CD4-positive, alpha-beta T cell (primary cell): ENCODE data around the gene MYH11. TPM values are rescaled to one million over a fixed set of nuclear protein-coding genes. Genes with fewer than 3 reads are reported as not detected.

ENCODE experiments used
- ATAC-seq: fragments of 200-7000 bp; cut with Tn5 transposase; one replicate; pipeline ENCODE4 v1.10.0; 2022; ENCODE audit warnings: mild to moderate bottlenecking; ENCODE audit not compliant: poor library complexity
- CTCF ChIA-PET: fragments of 350-600 bp; sonication (Branson Sonifier 250); formaldehyde crosslinking; loops from one replicate; lab custom pipeline; 2021; ENCODE audit warnings: antibody characterized with exemption, inconsistent platforms; lab: Charles Lee
- POLR2A ChIA-PET: fragments of 350-600 bp; sonication (Branson Sonifier 250); formaldehyde crosslinking; loops from one replicate; lab custom pipeline; 2021; ENCODE audit warnings: antibody characterized with exemption, inconsistent platforms; lab: Charles Lee
- DNase-seq, 14 experiments: peaks; one replicate each; pipeline ENCODE4 v3.0.0-alpha.2; 2013 to 2020; ENCODE audit warnings: mixed read lengths in 2 of 14
- H3K27ac ChIP-seq, 2 donors: one replicate each; pipeline versions ENCODE4 v1.5.1 to v1.7.0; 2013; ENCODE audit warnings: low read length in 2 of 2, low read depth in 1 of 2, mild to moderate bottlenecking in 1 of 2
- H3K27me3 ChIP-seq, 2 experiments: 1 replicate in 1 of 2; 2 replicates in 1 of 2; pipeline versions ENCODE4 v1.6.1 to v1.7.0; 2013; ENCODE audit warnings: low read length in 2 of 2, control low read depth in 1 of 2, mild to moderate bottlenecking in 1 of 2, moderate library complexity in 1 of 2; ENCODE audit not compliant: insufficient read depth in 2 of 2, control insufficient read depth in 1 of 2
- H3K36me3 ChIP-seq: one replicate; pipeline ENCODE4 v1.6.1; 2013; ENCODE audit warnings: low read length, control low read depth; ENCODE audit not compliant: insufficient read depth
- H3K4me1 ChIP-seq: one replicate; pipeline ENCODE4 v1.6.1; 2013; ENCODE audit warnings: low read length, control low read depth; ENCODE audit not compliant: insufficient read depth
- H3K4me3 ChIP-seq: one replicate; pipeline ENCODE4 v1.5.1; 2013; ENCODE audit warnings: mild to moderate bottlenecking, low read length, moderate library complexity
- H3K9me3 ChIP-seq, 2 experiments: 1 replicate in 1 of 2; 2 replicates in 1 of 2; pipeline versions ENCODE4 v1.6.1 to v1.7.0; 2013; ENCODE audit warnings: low read length in 2 of 2, mild to moderate bottlenecking in 2 of 2, control low read depth in 1 of 2, moderate library complexity in 1 of 2; ENCODE audit not compliant: control insufficient read depth in 1 of 2, insufficient read depth in 1 of 2
- H3K27ac Mint-ChIP-seq: one replicate; pipeline ENCODE4 v1.8.0; 2020; ENCODE audit warnings: mixed read lengths
- H3K27me3 Mint-ChIP-seq: one replicate; pipeline ENCODE4 v1.8.0; 2021; ENCODE audit warnings: mixed read lengths
- H3K36me3 Mint-ChIP-seq: one replicate; pipeline ENCODE4 v1.8.0; 2021; ENCODE audit warnings: low read depth, mixed read lengths
- H3K4me1 Mint-ChIP-seq: one replicate; pipeline ENCODE4 v1.8.0; 2021; ENCODE audit warnings: low read depth, mixed read lengths
- H3K4me3 Mint-ChIP-seq: one replicate; pipeline ENCODE4 v1.8.0; 2020; ENCODE audit warnings: mild to moderate bottlenecking, mixed read lengths
- H3K9me3 Mint-ChIP-seq: one replicate; pipeline ENCODE4 v1.8.0; 2020; ENCODE audit warnings: mixed read lengths
- intact Hi-C, 2 experiments: fragments of 100-400 bp; cut with DNase I in 1 of 2; cut with micrococcal nuclease in 1 of 2; formaldehyde crosslinking; loops; one replicate each; pipeline versions ENCODE4 v1.15.1 to v1.9.0; 2023 to 2025; cut with DNase I, micrococcal nuclease
- total RNA-seq, 174 experiments: library from RNA in 2 of 174; stranded (reverse) in 2 of 174; gene quantifications; one replicate each; pipeline ENCODE4 v1.2.3 and lab custom pipeline; 2021 to 2026
- TF ChIP-seq, protein P1 (sequence below): fragments of 200-600 bp; IDR thresholded peaks from one replicate; pipeline ENCODE4 v1.8.0; 2022; ENCODE audit warnings: antibody characterized with exemption, mild to moderate bottlenecking

The MYH11 gene
- total RNA-seq, 2 experiments from 2014 or later = not detected

DNA sequence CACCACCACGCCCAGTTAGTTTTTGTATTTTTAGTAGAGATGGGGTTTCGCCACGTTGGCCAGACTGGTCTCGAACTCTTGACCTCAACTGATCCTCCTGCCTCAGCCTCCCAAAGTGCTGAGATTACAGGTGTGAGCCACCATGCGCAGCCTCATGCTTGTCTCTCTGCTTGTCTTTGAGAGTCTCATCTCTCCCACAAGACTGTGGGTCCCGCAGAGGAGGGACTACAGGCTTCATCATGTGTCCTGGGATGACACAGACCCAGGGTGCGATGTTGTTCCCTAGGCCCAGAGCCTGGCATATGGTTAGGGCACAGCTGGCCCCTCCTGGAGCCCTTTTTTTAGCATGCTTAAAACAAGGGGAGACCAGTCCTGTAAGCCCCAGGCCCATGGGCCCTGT is 104.9 kb downstream of the MYH11 start:
- DNase-seq (no peak), ATAC-seq (no peak)
- Histone ChIP-seq H3K4me1 (peaks cover under 1% of the 10 kb centered on the region), H3K27ac (no peak overlapping the region), H3K9me3 (peaks cover 0 to 5% of the 10 kb centered on the region in 2 experiments), H3K36me3 (no peaks in the 10 kb centered on the region), H3K27me3 (no peaks in the 10 kb centered on the region), H3K4me3 (no peak overlapping the region)
- intact Hi-C loops = no loop called here
- Mint-ChIP-seq H3K27ac (no peak overlapping the region), H3K27me3 (peaks cover 5% of the 10 kb centered on the region), H3K36me3 (peaks cover 22% of the 10 kb centered on the region), H3K4me1 (no peaks in the 10 kb centered on the region), H3K9me3 (no peaks in the 10 kb centered on the region), H3K4me3 (no peak overlapping the region)
- TF ChIP-seq, protein P1, sequence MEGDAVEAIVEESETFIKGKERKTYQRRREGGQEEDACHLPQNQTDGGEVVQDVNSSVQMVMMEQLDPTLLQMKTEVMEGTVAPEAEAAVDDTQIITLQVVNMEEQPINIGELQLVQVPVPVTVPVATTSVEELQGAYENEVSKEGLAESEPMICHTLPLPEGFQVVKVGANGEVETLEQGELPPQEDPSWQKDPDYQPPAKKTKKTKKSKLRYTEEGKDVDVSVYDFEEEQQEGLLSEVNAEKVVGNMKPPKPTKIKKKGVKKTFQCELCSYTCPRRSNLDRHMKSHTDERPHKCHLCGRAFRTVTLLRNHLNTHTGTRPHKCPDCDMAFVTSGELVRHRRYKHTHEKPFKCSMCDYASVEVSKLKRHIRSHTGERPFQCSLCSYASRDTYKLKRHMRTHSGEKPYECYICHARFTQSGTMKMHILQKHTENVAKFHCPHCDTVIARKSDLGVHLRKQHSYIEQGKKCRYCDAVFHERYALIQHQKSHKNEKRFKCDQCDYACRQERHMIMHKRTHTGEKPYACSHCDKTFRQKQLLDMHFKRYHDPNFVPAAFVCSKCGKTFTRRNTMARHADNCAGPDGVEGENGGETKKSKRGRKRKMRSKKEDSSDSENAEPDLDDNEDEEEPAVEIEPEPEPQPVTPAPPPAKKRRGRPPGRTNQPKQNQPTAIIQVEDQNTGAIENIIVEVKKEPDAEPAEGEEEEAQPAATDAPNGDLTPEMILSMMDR = no peak
- POLR2A ChIA-PET = no interaction called here
- CTCF ChIA-PET = no interaction called here

- peaks cover 26% of the 10 kb centered on the region for H3K36me3 Mint-ChIP-seq
- no peaks in the 10 kb centered on the region for H3K4me1 ChIP-seq
- no peaks in the 10 kb centered on the region for H3K27me3 Mint-ChIP-seq
- ChIA-PET CTCF (no interaction called here), POLR2A (no interaction called here)
- TF ChIP-seq, protein P1 = no peak
- H3K4me3 Mint-ChIP-seq = no peak overlapping the region
- H3K9me3 ChIP-seq = peaks cover 0 to 5% of the 10 kb centered on the region in 2 experiments
- intact Hi-C loops = no loop called here
- H3K4me1 Mint-ChIP-seq = no peaks in the 10 kb centered on the region
- H3K36me3 ChIP-seq = peaks cover 2% of the 10 kb centered on the region
- no peaks in the 10 kb centered on the region for H3K27me3 ChIP-seq
- no peak overlapping the region for H3K4me3 ChIP-seq
- DNase-seq = no peak
- H3K9me3 Mint-ChIP-seq = no peaks in the 10 kb centered on the region
- no peak overlapping the region for H3K27ac Mint-ChIP-seq
- no peak overlapping the region for H3K27ac ChIP-seq
- no peak for ATAC-seq
Observed at GRCh38 chr16:15749985-15750384, 106.8 kb downstream of the MYH11 start.

GRCh38 chr16:15749371-15749770 is 107.5 kb downstream of the MYH11 start:
- H3K4me1 ChIP-seq = no peaks in the 10 kb centered on the region
- no peak for ATAC-seq
- no peaks in the 10 kb centered on the region for H3K27me3 ChIP-seq
- Mint-ChIP-seq H3K9me3 (no peaks in the 10 kb centered on the region), H3K4me3 (no peak overlapping the region), H3K27ac (no peak overlapping the region), H3K4me1 (no peaks in the 10 kb centered on the region), H3K27me3 (no peaks in the 10 kb centered on the region), H3K36me3 (peaks cover 26% of the 10 kb centered on the region)
- H3K36me3 ChIP-seq = peaks cover 2% of the 10 kb centered on the region
- no peak overlapping the region for H3K27ac ChIP-seq
- no peak overlapping the region for H3K4me3 ChIP-seq
- DNase-seq = no peak
- TF ChIP-seq, protein P1 = no peak
- POLR2A ChIA-PET = interaction anchor here (0.5 kb wide), 1 partner anchor 121 kb away, joined by 3 read pairs; no protein-coding TSS in a partner anchor
- intact Hi-C loops = no loop called here
- H3K9me3 ChIP-seq = peaks cover 0 to 5% of the 10 kb centered on the region in 2 experiments
- CTCF ChIA-PET = no interaction called here
